Breast epithelium (tissue), 3 donors: ENCODE results near the gene MAP4K4.

Experiments used
- CTCF ChIP-seq, 3 donors: fragments of 450-650 bp; IDR thresholded peaks; one replicate each; pipeline ENCODE4 v1.5.1; 2016 to 2017; ENCODE audit warnings: antibody characterized with exemption in 3 of 3, mild to moderate bottlenecking in 3 of 3, moderate library complexity in 3 of 3
- POLR2A ChIP-seq: fragments of 450-650 bp; IDR thresholded peaks from one replicate; pipeline ENCODE4 v1.6.1; 2016; ENCODE audit warnings: antibody characterized with exemption, mild to moderate bottlenecking, moderate library complexity
- POLR2AphosphoS5 ChIP-seq, 3 donors: sonication (generic); formaldehyde crosslinking; IDR thresholded peaks; one replicate each; pipeline ENCODE4 v1.6.1; 2017; ENCODE audit warnings: antibody characterized with exemption in 3 of 3

- no peak for TF ChIP-seq CTCF (IDR thresholded peaks at IDR 0.05)
- TF ChIP-seq POLR2AphosphoS5 (IDR thresholded peaks at IDR 0.05) = no peak
- TF ChIP-seq POLR2A = no peak
These were observed 84.4 kb downstream of the MAP4K4 start for GRCh38 chr2:101781791-101782426.
